HepG2 (cell line): ENCODE measurements around the gene TTBK2. TPM values are rescaled to one million over a fixed set of nuclear protein-coding genes. Genes with fewer than 3 reads are reported as not detected.

Experiments
- ATAC-seq: fragments of 200-7000 bp; cut with Tn5 transposase; 3 replicates; pipeline ENCODE4 v1.9.1; 2020; ENCODE audit warnings: mild to moderate bottlenecking, moderate library complexity
- BruUV-seq: library from RNA; stranded (reverse); fragments of 400-500 nt; replicated peaks from 2 replicates; lab custom pipeline; 2021; lab: Mats Ljungman, UMichigan
- CTCF ChIA-PET: fragments of 300-600 bp; formaldehyde crosslinking; extraction: SDS; loops from one replicate; lab custom pipeline; 2021; ENCODE audit warnings: low total read pairs, inconsistent platforms, low intra/inter-chr PET ratio; lab: Yijun Ruan, JAX
- POLR2A ChIA-PET: fragments of 350-600 bp; sonication (Branson Sonifier 250); formaldehyde crosslinking; loops from one replicate; lab custom pipeline; 2020; ENCODE audit warnings: antibody characterized with exemption, inconsistent platforms; lab: Yijun Ruan, JAX
- DNase-seq: peaks from one replicate; pipeline ENCODE4 v3.0.0-alpha.2; 2015; ENCODE audit warnings: low spot score
- FAIRE-seq: peaks from 3 replicates; lab custom pipeline; 2011; peaks lifted over from hg19 to GRCh38; lab: Jason Lieb, UNC
- H2AFZ ChIP-seq: one replicate; pipeline ENCODE4 v1.6.1; 2011; ENCODE audit warnings: low read length, inconsistent platforms
- H3K27ac ChIP-seq: fragments of 300-600 bp; 3 replicates; pipeline ENCODE4 v1.8.0; 2011; ENCODE audit warnings: mixed run types, mild to moderate bottlenecking, mixed read lengths, low read length, inconsistent platforms; ENCODE audit not compliant: insufficient read depth; ENCODE audit errors: extremely low read length
- H3K27me3 ChIP-seq, 2 experiments: fragments of 200-600 bp in 1 of 2; 2 replicates in 1 of 2; 3 replicates in 1 of 2; pipeline versions ENCODE4 v1.6.0 to v1.8.0; 2011; ENCODE audit warnings: low read length in 2 of 2, mild to moderate bottlenecking in 2 of 2, moderate library complexity in 2 of 2, inconsistent platforms in 1 of 2; ENCODE audit not compliant: insufficient read depth in 2 of 2, control insufficient read depth in 1 of 2
- H3K36me3 ChIP-seq, 2 experiments: fragments of 200-600 bp in 1 of 2; replicated peaks in 1 of 2; 2 replicates in 1 of 2; 3 replicates in 1 of 2; pipeline versions ENCODE4 v1.5.1 to v1.8.0; 2011; ENCODE audit warnings: low read length in 2 of 2, inconsistent platforms in 1 of 2; ENCODE audit not compliant: insufficient read depth in 2 of 2, control insufficient read depth in 1 of 2
- H3K4me1 ChIP-seq: 2 replicates; pipeline ENCODE4 v1.5.1; 2012; ENCODE audit warnings: low read length, inconsistent platforms; ENCODE audit not compliant: insufficient read depth
- H3K4me2 ChIP-seq: 2 replicates; pipeline ENCODE4 v1.6.0; 2011; ENCODE audit warnings: low read depth, low read length, inconsistent platforms
- H3K4me3 ChIP-seq, 3 experiments: fragments of 200-600 bp in 1 of 3; sonication (generic), shearing (Covaris generic) in 1 of 3; replicated peaks in 1 of 3; 2 replicates each; pipeline ENCODE4 v1.5.1; 2011 to 2016; ENCODE audit warnings: low read length in 3 of 3, inconsistent platforms in 2 of 3, low read depth in 2 of 3, mild to moderate bottlenecking in 2 of 3, control low read depth in 1 of 3, mixed read lengths in 1 of 3; ENCODE audit not compliant: insufficient read depth in 1 of 3
- H3K79me2 ChIP-seq: one replicate; pipeline ENCODE4 v1.6.1; 2011; ENCODE audit warnings: low read length, inconsistent platforms; ENCODE audit not compliant: insufficient read depth
- H3K9ac ChIP-seq: 2 replicates; pipeline ENCODE4 v1.6.0; 2011; ENCODE audit warnings: mild to moderate bottlenecking, low read depth, low read length, inconsistent platforms; ENCODE audit not compliant: insufficient read depth
- H3K9me3 ChIP-seq: 2 replicates; pipeline ENCODE4 v1.5.1; 2012; ENCODE audit warnings: mild to moderate bottlenecking, low read length
- H4K20me1 ChIP-seq: 2 replicates; pipeline ENCODE4 v1.6.0; 2011; ENCODE audit warnings: inconsistent platforms, mild to moderate bottlenecking, low read length, moderate library complexity; ENCODE audit not compliant: insufficient read depth
- CBX1 ChIP-seq: IDR thresholded peaks from one replicate; pipeline ENCODE4 v1.6.1; 2016; ENCODE audit warnings: antibody characterized with exemption, low read depth
- DMTF1 ChIP-seq: sonication (generic); formaldehyde crosslinking; IDR thresholded peaks from 2 replicates; pipeline ENCODE4 v1.4.0; 2020; ENCODE audit warnings: mild to moderate bottlenecking, missing genetic modification reagents
- GLI4 ChIP-seq: sonication (generic); formaldehyde crosslinking; IDR thresholded peaks from 2 replicates; pipeline ENCODE4 v1.5.1; 2020; ENCODE audit warnings: missing genetic modification reagents, mild to moderate bottlenecking, moderate library complexity, borderline replicate concordance
- HMGA1 ChIP-seq: sonication (generic); formaldehyde crosslinking; conservative IDR thresholded peaks from 2 replicates; pipeline ENCODE4 v1.4.0; 2020; ENCODE audit warnings: missing genetic modification reagents
- PHF5A ChIP-seq: IDR thresholded peaks from one replicate; pipeline ENCODE4 v1.6.1; 2018; ENCODE audit warnings: low read depth, missing genetic modification reagents; ENCODE audit not compliant: unreplicated experiment
- SIX4 ChIP-seq: sonication (generic); formaldehyde crosslinking; IDR thresholded peaks from 2 replicates; pipeline ENCODE4 v1.4.0; 2020; ENCODE audit warnings: missing genetic modification reagents
- TAF15 ChIP-seq: fragments of 200-400 bp; formaldehyde crosslinking; IDR thresholded peaks from one replicate; pipeline ENCODE4 v1.6.1; 2018; ENCODE audit warnings: mild to moderate bottlenecking, low read depth, low read length; ENCODE audit not compliant: poor library complexity, severe bottlenecking
- TBX2 ChIP-seq: sonication (generic); formaldehyde crosslinking; IDR thresholded peaks from 2 replicates; pipeline ENCODE4 v1.5.0; 2020; ENCODE audit warnings: missing genetic modification reagents, mild to moderate bottlenecking, borderline replicate concordance
- TEAD2 ChIP-seq: sonication (generic); formaldehyde crosslinking; IDR thresholded peaks from 2 replicates; pipeline ENCODE4 v1.9.0; 2021; ENCODE audit warnings: missing genetic modification reagents
- ZFP1 ChIP-seq: IDR thresholded peaks from 2 replicates; pipeline ENCODE4 v1.6.1; 2016
- ZFP36 ChIP-seq: fragments of 150-350 bp; IDR thresholded peaks from 2 replicates; pipeline ENCODE4 v1.6.1; 2018; ENCODE audit warnings: borderline replicate concordance, low read length, low read depth; ENCODE audit not compliant: partially characterized antibody
- ZFX ChIP-seq: sonication (generic); formaldehyde crosslinking; IDR thresholded peaks from 2 replicates; pipeline ENCODE4 v1.4.0; 2020; ENCODE audit warnings: mild to moderate bottlenecking, low read depth, missing genetic modification reagents, moderate library complexity
- ZNF225 ChIP-seq: sonication (generic); formaldehyde crosslinking; IDR thresholded peaks from 2 replicates; pipeline ENCODE4 v1.4.0; 2020; ENCODE audit warnings: mild to moderate bottlenecking, missing genetic modification reagents
- ZNF383 ChIP-seq: sonication (generic); formaldehyde crosslinking; IDR thresholded peaks from 2 replicates; pipeline ENCODE4 v1.4.0; 2020; ENCODE audit warnings: missing genetic modification reagents, mild to moderate bottlenecking, borderline replicate concordance
- ZNF496 ChIP-seq: sonication (generic); formaldehyde crosslinking; IDR thresholded peaks from 2 replicates; pipeline ENCODE4 v1.8.1; 2023; ENCODE audit warnings: mild to moderate bottlenecking, moderate library complexity, missing genetic modification reagents; ENCODE audit not compliant: insufficient replicate concordance
- WGBS: methylation state at CpG from one replicate; pipeline ENCODE4 v1.1.6; 2017; ENCODE audit warnings: low lambda C conversion rate; 5-methylcytosine and 5-hydroxymethylcytosine counted together
- in situ Hi-C: cut with HindIII; loops from 2 replicates; pipeline ENCODE4 v1.10.0; 2017; ENCODE audit warnings: low pct_unique_long_range_greater_than_20kb; ENCODE audit not compliant: extremely low pct_ligation_motif_present
- intact Hi-C: fragments of 100-400 bp; cut with micrococcal nuclease; formaldehyde crosslinking; loops from one replicate; pipeline ENCODE4 v1.10.0; 2022; ENCODE audit not compliant: unreplicated experiment
- polyA plus RNA-seq, 8 experiments: library from polyadenylated mRNA; depleted of rRNA in 3 of 8; stranded (reverse) in 7 of 8; unstranded in 1 of 8; fragments of >200 nt; fragmentation: Illumina TruSeq in 4 of 8; extraction: Trizol in 4 of 8; gene quantifications; 2 replicates each; pipeline versions ENCODE4 v1.2.1 to v1.2.3, GENCODE V29; 2011 to 2016; ENCODE audit warnings: low read depth in 4 of 8, missing spikeins in 1 of 8, mixed read lengths in 1 of 8; ENCODE audit not compliant: insufficient read depth in 1 of 8
- total RNA-seq, 5 experiments: library from RNA; depleted of rRNA; stranded (reverse); fragments of >200 nt; fragmentation: Illumina TruSeq; extraction: Trizol; gene quantifications; 2 replicates each; pipeline ENCODE4 v1.2.3, GENCODE V29; 2016; ENCODE audit warnings: low read depth in 1 of 5
- TF ChIP-seq, protein P1 (sequence below): sonication (generic); formaldehyde crosslinking; IDR thresholded peaks from 2 replicates; pipeline ENCODE4 v1.9.0; 2022; ENCODE audit warnings: low read depth, missing genetic modification reagents
- TF ChIP-seq, protein P2 (sequence below): sonication (generic); formaldehyde crosslinking; IDR thresholded peaks from 2 replicates; pipeline ENCODE4 v1.4.0; 2020; ENCODE audit warnings: mild to moderate bottlenecking, missing genetic modification reagents, borderline replicate concordance

TTBK2 gene
- total and polyA plus RNA-seq, 2 of the 13 experiments (the other 11 are each of a cell fraction or from before 2014, with no cell fraction given): 5.1 to 7.4 TPM

DNA sequence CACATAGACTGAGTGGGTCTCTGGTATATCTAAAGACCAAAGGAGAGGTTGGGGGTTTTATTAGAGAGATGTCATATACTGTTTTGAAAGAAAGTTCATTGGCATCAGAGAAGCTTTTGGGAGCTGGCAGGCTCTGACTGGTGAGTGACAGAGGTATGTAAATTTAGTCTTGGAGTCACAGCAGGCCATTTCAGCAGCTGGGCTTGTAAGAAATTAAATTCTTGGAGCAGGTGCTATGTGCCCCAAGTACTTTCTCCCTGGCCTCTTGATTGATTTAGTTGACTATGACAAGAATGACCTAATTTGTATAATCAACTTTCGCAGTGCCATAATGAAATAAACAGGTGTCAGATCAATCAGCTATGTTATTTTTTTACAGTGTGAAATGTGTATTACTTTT lies 135.9 kb downstream of the TTBK2 start:
- no TSS peak for BruUV-seq
- POLR2A ChIA-PET: no interaction called here
- intact Hi-C loops: no loop called here

More for the DNA sequence above, 135.9 kb downstream of the TTBK2 start:
- Histone ChIP-seq H3K4me1 (no peaks in the 10 kb centered on the region), H3K36me3 (peaks cover 0 to 5% of the 10 kb centered on the region in 2 experiments; a peak in 1 of 5 replicates), H3K4me2 (no peak overlapping the region), H2AFZ (no peak overlapping the region), H3K4me3 (no peak overlapping the region), H3K9me3 (no peaks in the 10 kb centered on the region), H3K27ac (no peak overlapping the region), H3K79me2 (no peaks in the 10 kb centered on the region), H3K9ac (no peak overlapping the region), H4K20me1 (no peaks in the 10 kb centered on the region)
- WGBS: 96% methylated on average over 1 of the region's 1 CpG
- no peak for DNase-seq
- CTCF ChIA-PET: no interaction called here
- in situ Hi-C loops: no loop called here
- TF ChIP-seq, protein P1, sequence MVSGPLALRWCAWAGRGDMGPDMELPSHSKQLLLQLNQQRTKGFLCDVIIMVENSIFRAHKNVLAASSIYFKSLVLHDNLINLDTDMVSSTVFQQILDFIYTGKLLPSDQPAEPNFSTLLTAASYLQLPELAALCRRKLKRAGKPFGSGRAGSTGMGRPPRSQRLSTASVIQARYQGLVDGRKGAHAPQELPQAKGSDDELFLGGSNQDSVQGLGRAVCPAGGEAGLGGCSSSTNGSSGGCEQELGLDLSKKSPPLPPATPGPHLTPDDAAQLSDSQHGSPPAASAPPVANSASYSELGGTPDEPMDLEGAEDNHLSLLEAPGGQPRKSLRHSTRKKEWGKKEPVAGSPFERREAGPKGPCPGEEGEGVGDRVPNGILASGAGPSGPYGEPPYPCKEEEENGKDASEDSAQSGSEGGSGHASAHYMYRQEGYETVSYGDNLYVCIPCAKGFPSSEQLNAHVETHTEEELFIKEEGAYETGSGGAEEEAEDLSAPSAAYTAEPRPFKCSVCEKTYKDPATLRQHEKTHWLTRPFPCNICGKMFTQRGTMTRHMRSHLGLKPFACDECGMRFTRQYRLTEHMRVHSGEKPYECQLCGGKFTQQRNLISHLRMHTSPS (CRISPR knock-in tag): no peak
- no peak for TF ChIP-seq ZFP1
- TF ChIP-seq, protein P2, sequence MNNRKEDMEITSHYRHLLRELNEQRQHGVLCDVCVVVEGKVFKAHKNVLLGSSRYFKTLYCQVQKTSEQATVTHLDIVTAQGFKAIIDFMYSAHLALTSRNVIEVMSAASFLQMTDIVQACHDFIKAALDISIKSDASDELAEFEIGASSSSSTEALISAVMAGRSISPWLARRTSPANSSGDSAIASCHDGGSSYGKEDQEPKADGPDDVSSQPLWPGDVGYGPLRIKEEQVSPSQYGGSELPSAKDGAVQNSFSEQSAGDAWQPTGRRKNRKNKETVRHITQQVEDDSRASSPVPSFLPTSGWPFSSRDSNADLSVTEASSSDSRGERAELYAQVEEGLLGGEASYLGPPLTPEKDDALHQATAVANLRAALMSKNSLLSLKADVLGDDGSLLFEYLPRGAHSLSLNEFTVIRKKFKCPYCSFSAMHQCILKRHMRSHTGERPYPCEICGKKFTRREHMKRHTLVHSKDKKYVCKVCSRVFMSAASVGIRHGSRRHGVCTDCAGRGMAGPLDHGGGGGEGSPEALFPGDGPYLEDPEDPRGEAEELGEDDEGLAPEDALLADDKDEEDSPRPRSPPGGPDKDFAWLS: no peak
- no peak for TF ChIP-seq ZNF225 (CRISPR knock-in tag)
- no peak for TF ChIP-seq TBX2
- no peak for TF ChIP-seq PHF5A (CRISPR knock-in tag)
- TF ChIP-seq GLI4 (CRISPR knock-in tag): no peak
- TF ChIP-seq ZFP36: no peak
- TF ChIP-seq HMGA1 (CRISPR knock-in tag): no peak
- no peak for TF ChIP-seq SIX4 (CRISPR knock-in tag)
- no peak for TF ChIP-seq DMTF1 (CRISPR knock-in tag)
- no peak for TF ChIP-seq TAF15
- no peak for TF ChIP-seq TEAD2 (CRISPR knock-in tag)
- TF ChIP-seq CBX1: no peak
- TF ChIP-seq ZNF383 (CRISPR knock-in tag): no peak
- TF ChIP-seq ZNF496 (CRISPR knock-in tag): no peak
- no peak for TF ChIP-seq ZFX (CRISPR knock-in tag)
- TF ChIP-seq, all 625 proteins: peak for 0
- ATAC-seq: no peak
- FAIRE-seq: no peak
- no peaks in the 10 kb centered on the region for H3K27me3 ChIP-seq
